ENCODE data around the gene RBPMS2. TPM values are rescaled to one million over a fixed set of nuclear protein-coding genes. Genes with fewer than 3 reads are reported as not detected.

Gene RBPMS2
- polyA plus RNA-seq, 1 of the 3 experiments (the other 2 are of a cell fraction), result 6.5 TPM

DNA sequence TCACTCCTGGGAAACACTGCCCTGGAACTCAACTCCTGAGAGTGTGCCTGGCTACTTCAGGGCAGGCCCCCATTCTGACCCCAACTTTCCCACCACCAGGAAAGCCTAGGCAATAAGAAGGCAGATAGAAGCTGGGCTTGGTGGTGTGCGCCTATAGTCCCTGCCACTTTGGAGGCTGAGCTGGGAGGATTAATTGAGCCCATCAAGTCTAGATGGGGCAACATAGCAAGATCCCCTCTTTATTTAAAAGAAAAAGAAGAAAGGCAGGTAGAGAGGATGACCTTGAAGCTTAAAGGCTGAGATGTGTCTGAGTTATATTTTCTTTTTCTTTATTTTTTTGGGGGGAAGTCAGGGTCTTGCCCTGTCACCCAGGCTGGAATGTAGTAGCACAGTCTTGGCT, 4.2 kb upstream of the RBPMS2 start:
- H3K27me3 ChIP-seq (ENCODE audit: insufficient read depth), result no peaks in the 10 kb centered on the region
- no peak overlapping the region for H3K4me2 ChIP-seq
- ChIA-PET CTCF (interaction anchor here (0.7 to 3.5 kb wide), 4 partner anchors 22 to 354 kb away, joined by 3 to 17 read pairs (median 4); partner anchors contain the start of gene PDCD7), POLR2A (interaction anchor here (0.7 kb wide), 1 partner anchor 62 kb away, joined by 3 read pairs; the partner anchor contains the start of gene PLEKHO2)
- TF ChIP-seq POLR2AphosphoS5 (IDR thresholded peaks at IDR 0.05; ENCODE audit: low read depth, low read length) (no peak), YY1 (IDR thresholded peaks at IDR 0.05; ENCODE audit: low read depth) (no peak), TAF1 (IDR thresholded peaks at IDR 0.05; ENCODE audit: borderline replicate concordance, low read depth, low read length) (no peak), SMC3 (IDR thresholded peaks at IDR 0.05; ENCODE audit: low read depth, low read length) (no peak), FOXM1 (IDR thresholded peaks at IDR 0.05; ENCODE audit: low read depth) (no peak), RXRA (IDR thresholded peaks at IDR 0.05; ENCODE audit: borderline replicate concordance, low read depth) (no peak), SIN3A (IDR thresholded peaks at IDR 0.05; ENCODE audit: borderline replicate concordance, low read depth, low read length) (no peak), CHD2 (IDR thresholded peaks at IDR 0.05; ENCODE audit: low read length, partially characterized antibody) (no peak)
- TF ChIP-seq, protein P1, sequence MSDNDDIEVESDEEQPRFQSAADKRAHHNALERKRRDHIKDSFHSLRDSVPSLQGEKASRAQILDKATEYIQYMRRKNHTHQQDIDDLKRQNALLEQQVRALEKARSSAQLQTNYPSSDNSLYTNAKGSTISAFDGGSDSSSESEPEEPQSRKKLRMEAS (IDR thresholded peaks at IDR 0.05; ENCODE audit: low read depth), result no peak
- TF ChIP-seq, protein P2, sequence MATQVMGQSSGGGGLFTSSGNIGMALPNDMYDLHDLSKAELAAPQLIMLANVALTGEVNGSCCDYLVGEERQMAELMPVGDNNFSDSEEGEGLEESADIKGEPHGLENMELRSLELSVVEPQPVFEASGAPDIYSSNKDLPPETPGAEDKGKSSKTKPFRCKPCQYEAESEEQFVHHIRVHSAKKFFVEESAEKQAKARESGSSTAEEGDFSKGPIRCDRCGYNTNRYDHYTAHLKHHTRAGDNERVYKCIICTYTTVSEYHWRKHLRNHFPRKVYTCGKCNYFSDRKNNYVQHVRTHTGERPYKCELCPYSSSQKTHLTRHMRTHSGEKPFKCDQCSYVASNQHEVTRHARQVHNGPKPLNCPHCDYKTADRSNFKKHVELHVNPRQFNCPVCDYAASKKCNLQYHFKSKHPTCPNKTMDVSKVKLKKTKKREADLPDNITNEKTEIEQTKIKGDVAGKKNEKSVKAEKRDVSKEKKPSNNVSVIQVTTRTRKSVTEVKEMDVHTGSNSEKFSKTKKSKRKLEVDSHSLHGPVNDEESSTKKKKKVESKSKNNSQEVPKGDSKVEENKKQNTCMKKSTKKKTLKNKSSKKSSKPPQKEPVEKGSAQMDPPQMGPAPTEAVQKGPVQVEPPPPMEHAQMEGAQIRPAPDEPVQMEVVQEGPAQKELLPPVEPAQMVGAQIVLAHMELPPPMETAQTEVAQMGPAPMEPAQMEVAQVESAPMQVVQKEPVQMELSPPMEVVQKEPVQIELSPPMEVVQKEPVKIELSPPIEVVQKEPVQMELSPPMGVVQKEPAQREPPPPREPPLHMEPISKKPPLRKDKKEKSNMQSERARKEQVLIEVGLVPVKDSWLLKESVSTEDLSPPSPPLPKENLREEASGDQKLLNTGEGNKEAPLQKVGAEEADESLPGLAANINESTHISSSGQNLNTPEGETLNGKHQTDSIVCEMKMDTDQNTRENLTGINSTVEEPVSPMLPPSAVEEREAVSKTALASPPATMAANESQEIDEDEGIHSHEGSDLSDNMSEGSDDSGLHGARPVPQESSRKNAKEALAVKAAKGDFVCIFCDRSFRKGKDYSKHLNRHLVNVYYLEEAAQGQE (IDR thresholded peaks at IDR 0.05; ENCODE audit: low read depth, low read length), result no peak
- TF ChIP-seq, protein P3, sequence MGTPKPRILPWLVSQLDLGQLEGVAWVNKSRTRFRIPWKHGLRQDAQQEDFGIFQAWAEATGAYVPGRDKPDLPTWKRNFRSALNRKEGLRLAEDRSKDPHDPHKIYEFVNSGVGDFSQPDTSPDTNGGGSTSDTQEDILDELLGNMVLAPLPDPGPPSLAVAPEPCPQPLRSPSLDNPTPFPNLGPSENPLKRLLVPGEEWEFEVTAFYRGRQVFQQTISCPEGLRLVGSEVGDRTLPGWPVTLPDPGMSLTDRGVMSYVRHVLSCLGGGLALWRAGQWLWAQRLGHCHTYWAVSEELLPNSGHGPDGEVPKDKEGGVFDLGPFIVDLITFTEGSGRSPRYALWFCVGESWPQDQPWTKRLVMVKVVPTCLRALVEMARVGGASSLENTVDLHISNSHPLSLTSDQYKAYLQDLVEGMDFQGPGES (IDR thresholded peaks at IDR 0.05; ENCODE audit: low read depth, low read length), result no peak
- H3K4me1 ChIP-seq (ENCODE audit: control insufficient read depth in 1 of 2, insufficient read depth in 2 of 2, low read depth in 1 of 2, low read length in 1 of 2), result peaks cover 4% of the 10 kb centered on the region in 2 experiments; a peak in 1 of 4 replicates
- H3K9ac ChIP-seq, result no peak overlapping the region
- H3K36me3 ChIP-seq (replicated peaks in 1 of 2; ENCODE audit: control insufficient read depth in 1 of 2, insufficient read depth in 2 of 2, low read length in 1 of 2), result no peaks in the 10 kb centered on the region
- WGBS (ENCODE audit: low lambda C conversion rate), result 93% methylated on average over 1 of the region's 1 CpG
- no peaks in the 10 kb centered on the region for H3F3A ChIP-seq (replicated peaks; ENCODE audit: insufficient read depth)
- no peaks in the 10 kb centered on the region for H3K9me2 ChIP-seq
- no peak for DNase-seq
- H3K79me2 ChIP-seq (ENCODE audit: insufficient read depth), result no peaks in the 10 kb centered on the region
- no peaks in the 10 kb centered on the region for H4K20me1 ChIP-seq (ENCODE audit: insufficient read depth)
- H3K9me3 ChIP-seq, result no peaks in the 10 kb centered on the region
- no peak overlapping the region for H3K27ac ChIP-seq (ENCODE audit: low read depth in 2 of 2, low read length in 1 of 2)
- H3K4me3 ChIP-seq (ENCODE audit: low read depth in 2 of 2, low read length in 1 of 2), result no peak overlapping the region
- no peak overlapping the region for H2AFZ ChIP-seq (ENCODE audit: low read depth)

DNA sequence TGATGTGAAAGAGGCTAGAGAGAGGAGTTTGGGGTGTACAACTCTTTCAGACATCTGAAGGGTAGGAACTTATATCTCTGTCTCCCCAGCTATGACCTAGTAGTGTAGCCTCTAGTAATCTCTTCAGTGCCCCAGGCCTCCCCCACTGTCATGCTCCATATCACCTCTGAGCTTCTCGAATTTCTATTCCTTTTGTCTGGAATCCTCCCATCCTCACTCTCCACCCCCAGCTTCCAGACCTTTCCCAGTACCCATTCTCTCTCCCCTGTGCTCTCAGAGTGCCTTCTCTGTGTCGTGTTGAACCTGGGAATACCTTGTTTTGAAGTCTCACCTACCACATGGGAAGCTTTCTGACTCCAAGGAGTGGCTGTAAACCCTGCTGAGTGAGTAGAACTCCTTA, 3.6 kb upstream of the RBPMS2 start:
- Histone ChIP-seq H3K9ac (no peak overlapping the region), H3K9me3 (no peaks in the 10 kb centered on the region), H3K4me1 (ENCODE audit: control insufficient read depth in 1 of 2, insufficient read depth in 2 of 2, low read depth in 1 of 2, low read length in 1 of 2) (peaks cover 4 to 8% of the 10 kb centered on the region in 2 experiments; a peak in 1 of 4 replicates), H3K79me2 (ENCODE audit: insufficient read depth) (no peaks in the 10 kb centered on the region), H3K4me2 (no peak overlapping the region), H3K4me3 (ENCODE audit: low read depth in 2 of 2, low read length in 1 of 2) (no peak overlapping the region), H3K27ac (ENCODE audit: low read depth in 2 of 2, low read length in 1 of 2) (no peak overlapping the region), H4K20me1 (ENCODE audit: insufficient read depth) (no peaks in the 10 kb centered on the region), H3K9me2 (no peaks in the 10 kb centered on the region), H3F3A (replicated peaks; ENCODE audit: insufficient read depth) (no peaks in the 10 kb centered on the region), H2AFZ (ENCODE audit: low read depth) (no peak overlapping the region), H3K36me3 (replicated peaks in 1 of 2; ENCODE audit: control insufficient read depth in 1 of 2, insufficient read depth in 2 of 2, low read length in 1 of 2) (no peaks in the 10 kb centered on the region), H3K27me3 (ENCODE audit: insufficient read depth) (no peaks in the 10 kb centered on the region)
- no peak for DNase-seq
- ChIA-PET CTCF (interaction anchor here (1.6 to 3.5 kb wide), 2 partner anchors 23 to 30 kb away, joined by 4 to 17 read pairs; no protein-coding TSS in a partner anchor), POLR2A (no interaction called here)
- 64% methylated on average over 2 of the region's 2 CpGs for WGBS (ENCODE audit: low lambda C conversion rate)
- TF ChIP-seq ELF1 (IDR thresholded peaks at IDR 0.05) (no peak), RXRA (IDR thresholded peaks at IDR 0.05; ENCODE audit: borderline replicate concordance, low read depth) (no peak), GABPA (IDR thresholded peaks at IDR 0.05; ENCODE audit: low read depth) (no peak), POLR2AphosphoS5 (IDR thresholded peaks at IDR 0.05; ENCODE audit: low read depth, low read length) (no peak), EP300 (IDR thresholded peaks at IDR 0.05; ENCODE audit: borderline replicate concordance in 1 of 2, low read depth in 1 of 2, low read length in 1 of 2) (no peak), FOXJ3 (CRISPR knock-in tag; IDR thresholded peaks at IDR 0.05) (no peak), NFIC (IDR thresholded peaks at IDR 0.05; ENCODE audit: borderline replicate concordance) (no peak)
- TF ChIP-seq, protein P4, sequence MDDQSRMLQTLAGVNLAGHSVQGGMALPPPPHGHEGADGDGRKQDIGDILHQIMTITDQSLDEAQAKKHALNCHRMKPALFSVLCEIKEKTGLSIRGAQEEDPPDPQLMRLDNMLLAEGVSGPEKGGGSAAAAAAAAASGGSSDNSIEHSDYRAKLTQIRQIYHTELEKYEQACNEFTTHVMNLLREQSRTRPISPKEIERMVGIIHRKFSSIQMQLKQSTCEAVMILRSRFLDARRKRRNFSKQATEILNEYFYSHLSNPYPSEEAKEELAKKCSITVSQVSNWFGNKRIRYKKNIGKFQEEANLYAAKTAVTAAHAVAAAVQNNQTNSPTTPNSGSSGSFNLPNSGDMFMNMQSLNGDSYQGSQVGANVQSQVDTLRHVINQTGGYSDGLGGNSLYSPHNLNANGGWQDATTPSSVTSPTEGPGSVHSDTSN (IDR thresholded peaks at IDR 0.05), result no peak
- TF ChIP-seq, protein P1 (IDR thresholded peaks at IDR 0.05; ENCODE audit: low read depth), result no peak
- TF ChIP-seq, protein P5, sequence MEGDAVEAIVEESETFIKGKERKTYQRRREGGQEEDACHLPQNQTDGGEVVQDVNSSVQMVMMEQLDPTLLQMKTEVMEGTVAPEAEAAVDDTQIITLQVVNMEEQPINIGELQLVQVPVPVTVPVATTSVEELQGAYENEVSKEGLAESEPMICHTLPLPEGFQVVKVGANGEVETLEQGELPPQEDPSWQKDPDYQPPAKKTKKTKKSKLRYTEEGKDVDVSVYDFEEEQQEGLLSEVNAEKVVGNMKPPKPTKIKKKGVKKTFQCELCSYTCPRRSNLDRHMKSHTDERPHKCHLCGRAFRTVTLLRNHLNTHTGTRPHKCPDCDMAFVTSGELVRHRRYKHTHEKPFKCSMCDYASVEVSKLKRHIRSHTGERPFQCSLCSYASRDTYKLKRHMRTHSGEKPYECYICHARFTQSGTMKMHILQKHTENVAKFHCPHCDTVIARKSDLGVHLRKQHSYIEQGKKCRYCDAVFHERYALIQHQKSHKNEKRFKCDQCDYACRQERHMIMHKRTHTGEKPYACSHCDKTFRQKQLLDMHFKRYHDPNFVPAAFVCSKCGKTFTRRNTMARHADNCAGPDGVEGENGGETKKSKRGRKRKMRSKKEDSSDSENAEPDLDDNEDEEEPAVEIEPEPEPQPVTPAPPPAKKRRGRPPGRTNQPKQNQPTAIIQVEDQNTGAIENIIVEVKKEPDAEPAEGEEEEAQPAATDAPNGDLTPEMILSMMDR (IDR thresholded peaks at IDR 0.05), result no peak
